Retina (tissue), 1 donor: ENCODE results near the gene MYH7B.

Experiments used
- DNase-seq: peaks from one replicate; pipeline ENCODE4 v3.0.0-alpha.2; 2016

Gene MYH7B

GRCh38 chr20:34955231-34956040 is at the start of gene MYH7B, which contains the start of gene GSS:
Gene MYH7B (plus strand): TSS chr20:34955868. CDS start chr20:34978006, 22,138 bp downstream.
Gene GSS (minus strand): TSS chr20:34955806. CDS start chr20:34951852, 3,954 bp downstream.
- DNase-seq, result peak; percentile 99

GRCh38 chr20:34907616-34908469 is 47.8 kb upstream of the MYH7B start:
- no peak for DNase-seq

GRCh38 chr20:34915131-34915530 is 40.5 kb upstream of the MYH7B start:
- no peak for DNase-seq

GRCh38 chr20:34915749-34916455 is 39.8 kb upstream of the MYH7B start:
- DNase-seq, result no peak

GRCh38 chr20:34916774-34917354 is 38.8 kb upstream of the MYH7B start:
- DNase-seq, result no peak

- no peak for DNase-seq
These were observed 35.6 kb upstream of the MYH7B start for GRCh38 chr20:34920055-34920454.

- no peak for DNase-seq
These were observed 34.2 kb upstream of the MYH7B start for GRCh38 chr20:34921436-34921835.

GRCh38 chr20:34922654-34923381 is 32.9 kb upstream of the MYH7B start:
- no peak for DNase-seq

GRCh38 chr20:34923414-34923813 is 32.3 kb upstream of the MYH7B start:
- no peak for DNase-seq

GRCh38 chr20:34925341-34925740 is 30.3 kb upstream of the MYH7B start:
- DNase-seq, result no peak

GRCh38 chr20:34925981-34926380 is 29.7 kb upstream of the MYH7B start:
- no peak for DNase-seq

- no peak for DNase-seq
These were observed 29.1 kb upstream of the MYH7B start for GRCh38 chr20:34926581-34926980.

- DNase-seq, result no peak
These were observed 27.9 kb upstream of the MYH7B start for GRCh38 chr20:34927736-34928135.

- DNase-seq, result no peak
These were observed 27.3 kb upstream of the MYH7B start for GRCh38 chr20:34928411-34928810.

- no peak for DNase-seq
These were observed 23.9 kb upstream of the MYH7B start for GRCh38 chr20:34931771-34932170.

GRCh38 chr20:34938466-34939163 is 17.1 kb upstream of the MYH7B start:
- no peak for DNase-seq

GRCh38 chr20:34940081-34940481 is 15.6 kb upstream of the MYH7B start:
- DNase-seq, result no peak

- DNase-seq, result no peak
These were observed 14.4 kb upstream of the MYH7B start for GRCh38 chr20:34941226-34941625.

GRCh38 chr20:34942301-34942700 is 13.4 kb upstream of the MYH7B start:
- no peak for DNase-seq

GRCh38 chr20:34943808-34944567 is 11.7 kb upstream of the MYH7B start:
- DNase-seq, result no peak
